ENCODE data around the gene EPHB2.

EPHB2 gene

DNA sequence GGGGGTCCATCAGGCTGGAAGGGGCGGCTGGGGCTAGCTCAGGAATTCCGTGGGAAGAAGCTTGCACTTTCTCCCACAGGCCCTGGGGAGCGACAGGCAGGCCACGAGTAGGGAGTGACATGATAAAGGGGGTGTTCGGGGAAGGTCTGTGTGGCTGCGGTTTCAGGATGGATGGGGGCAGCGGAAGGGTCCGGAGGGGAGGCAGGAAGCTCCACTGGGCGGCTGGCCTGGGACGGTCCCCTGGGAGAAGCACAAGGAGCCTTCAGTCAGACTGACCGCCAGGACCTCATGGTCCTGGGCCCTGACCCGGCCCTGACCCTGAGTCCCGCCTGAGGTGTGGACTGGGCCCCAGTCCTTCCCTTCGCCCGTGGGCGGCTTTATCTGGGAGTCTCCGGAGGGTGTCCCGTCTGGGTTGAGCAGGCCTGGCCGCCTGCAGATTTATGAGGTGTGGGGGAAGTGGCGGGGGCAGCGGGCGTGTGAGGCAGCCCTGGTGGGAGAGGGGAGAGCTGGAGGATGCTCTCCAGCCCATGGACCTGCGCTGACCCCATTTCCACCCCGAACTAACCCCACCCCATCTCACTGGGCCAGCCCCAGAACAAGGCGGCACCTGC is 45.6 kb downstream of the EPHB2 start:
- Histone ChIP-seq H3K36me3 (no peaks in the 10 kb centered on the region), H3K4me1 (ENCODE audit: control insufficient read depth in 1 of 2, insufficient read depth in 1 of 2, low read depth in 1 of 2, low read length in 1 of 2) (no peaks in the 10 kb centered on the region), H3K27ac (no peak overlapping the region), H3K27me3 (no peaks in the 10 kb centered on the region), H3K9me3 (no peaks in the 10 kb centered on the region), H3K4me3 (ENCODE audit: low read depth in 1 of 2, low read length in 1 of 2) (no peak overlapping the region)
- no peak for TF ChIP-seq CTCF (IDR thresholded peaks at IDR 0.05)

GRCh38 chr1:22760455-22760854 is 49.8 kb downstream of the EPHB2 start:
- Histone ChIP-seq H3K36me3 (no peaks in the 10 kb centered on the region), H3K9me3 (no peaks in the 10 kb centered on the region), H3K27ac (no peak overlapping the region), H3K4me1 (ENCODE audit: control insufficient read depth in 1 of 2, insufficient read depth in 1 of 2, low read depth in 1 of 2, low read length in 1 of 2) (no peaks in the 10 kb centered on the region), H3K4me3 (ENCODE audit: low read depth in 1 of 2, low read length in 1 of 2) (no peak overlapping the region), H3K27me3 (no peaks in the 10 kb centered on the region)
- no peak for TF ChIP-seq CTCF (IDR thresholded peaks at IDR 0.05)

DNA sequence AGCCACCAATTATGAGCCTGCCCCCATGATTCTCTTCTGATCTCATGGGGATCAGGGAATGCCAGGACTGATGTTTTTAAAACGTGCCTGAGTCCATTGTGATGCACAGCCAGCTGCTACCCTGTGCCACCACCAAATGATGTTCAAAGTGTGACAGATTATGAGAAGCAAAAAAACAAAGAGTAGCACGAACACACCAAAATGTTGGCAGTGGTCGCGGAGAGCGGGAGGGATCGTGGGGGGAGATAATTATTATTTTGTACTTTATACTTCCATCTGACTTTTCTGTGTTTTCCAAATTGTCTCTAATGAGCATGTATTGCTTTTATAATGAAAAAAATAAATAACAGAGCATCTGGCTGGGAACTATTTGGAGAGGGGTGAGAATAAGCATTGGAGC is 50.5 kb downstream of the EPHB2 start:
- Histone ChIP-seq H3K27ac (no peak overlapping the region), H3K4me1 (ENCODE audit: control insufficient read depth in 1 of 2, insufficient read depth in 1 of 2, low read depth in 1 of 2, low read length in 1 of 2) (no peaks in the 10 kb centered on the region), H3K9me3 (no peaks in the 10 kb centered on the region), H3K36me3 (no peaks in the 10 kb centered on the region), H3K4me3 (ENCODE audit: low read depth in 1 of 2, low read length in 1 of 2) (no peak overlapping the region), H3K27me3 (no peaks in the 10 kb centered on the region)
- no peak for TF ChIP-seq CTCF (IDR thresholded peaks at IDR 0.05)

DNA sequence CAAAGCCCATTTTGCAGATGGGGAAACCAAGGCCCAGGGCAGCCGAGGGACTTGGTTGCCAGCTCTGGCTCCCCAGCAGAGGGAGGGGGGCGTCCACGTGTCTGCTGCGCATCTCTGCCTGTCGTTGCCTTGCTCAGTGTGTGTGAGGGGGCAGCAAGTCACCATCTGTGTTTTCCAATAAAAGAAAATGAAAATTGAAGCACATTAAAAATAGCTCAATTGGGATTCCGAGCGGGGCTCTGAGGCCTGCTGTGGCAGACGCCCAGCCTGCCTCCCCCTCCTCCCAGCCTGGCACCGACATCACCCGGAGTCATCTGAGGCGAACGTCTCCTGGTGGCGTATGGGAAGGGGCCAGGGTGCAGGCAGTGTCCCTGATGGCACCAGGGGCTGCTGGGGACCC is 51.2 kb downstream of the EPHB2 start:
- no peaks in the 10 kb centered on the region for H3K4me1 ChIP-seq (ENCODE audit: control insufficient read depth in 1 of 2, insufficient read depth in 1 of 2, low read depth in 1 of 2, low read length in 1 of 2)
- H3K27ac ChIP-seq: no peak overlapping the region
- H3K27me3 ChIP-seq: no peaks in the 10 kb centered on the region
- TF ChIP-seq CTCF (IDR thresholded peaks at IDR 0.05): no peak
- no peaks in the 10 kb centered on the region for H3K36me3 ChIP-seq
- no peaks in the 10 kb centered on the region for H3K9me3 ChIP-seq
- no peak overlapping the region for H3K4me3 ChIP-seq (ENCODE audit: low read depth in 1 of 2, low read length in 1 of 2)

GRCh38 chr1:22763487-22764200 is 53.0 kb downstream of the EPHB2 start:
- Histone ChIP-seq H3K27me3 (no peaks in the 10 kb centered on the region), H3K9me3 (no peaks in the 10 kb centered on the region)
- no peak for TF ChIP-seq CTCF (IDR thresholded peaks at IDR 0.05)

More at GRCh38 chr1:22763487-22764200, 53.0 kb downstream of the EPHB2 start:
- Histone ChIP-seq H3K4me3 (ENCODE audit: low read depth in 1 of 2, low read length in 1 of 2) (no peak overlapping the region), H3K27ac (no peak overlapping the region), H3K36me3 (no peaks in the 10 kb centered on the region), H3K4me1 (ENCODE audit: control insufficient read depth in 1 of 2, insufficient read depth in 1 of 2, low read depth in 1 of 2, low read length in 1 of 2) (no peaks in the 10 kb centered on the region)
